Stimulated activated CD4-positive, alpha-beta T cell treated with anti-CD3 and anti-CD28 coated beads, Interleukin-15, amount 100 ng/mL, for 48 hours (primary cell): ENCODE measurements around the gene PSMA7.

Experiments
- DNase-seq, 2 donors: peaks; one replicate each; pipeline ENCODE4 v3.0.0-alpha.2; 2020; ENCODE audit warnings: low read depth in 2 of 2

The PSMA7 gene

DNA sequence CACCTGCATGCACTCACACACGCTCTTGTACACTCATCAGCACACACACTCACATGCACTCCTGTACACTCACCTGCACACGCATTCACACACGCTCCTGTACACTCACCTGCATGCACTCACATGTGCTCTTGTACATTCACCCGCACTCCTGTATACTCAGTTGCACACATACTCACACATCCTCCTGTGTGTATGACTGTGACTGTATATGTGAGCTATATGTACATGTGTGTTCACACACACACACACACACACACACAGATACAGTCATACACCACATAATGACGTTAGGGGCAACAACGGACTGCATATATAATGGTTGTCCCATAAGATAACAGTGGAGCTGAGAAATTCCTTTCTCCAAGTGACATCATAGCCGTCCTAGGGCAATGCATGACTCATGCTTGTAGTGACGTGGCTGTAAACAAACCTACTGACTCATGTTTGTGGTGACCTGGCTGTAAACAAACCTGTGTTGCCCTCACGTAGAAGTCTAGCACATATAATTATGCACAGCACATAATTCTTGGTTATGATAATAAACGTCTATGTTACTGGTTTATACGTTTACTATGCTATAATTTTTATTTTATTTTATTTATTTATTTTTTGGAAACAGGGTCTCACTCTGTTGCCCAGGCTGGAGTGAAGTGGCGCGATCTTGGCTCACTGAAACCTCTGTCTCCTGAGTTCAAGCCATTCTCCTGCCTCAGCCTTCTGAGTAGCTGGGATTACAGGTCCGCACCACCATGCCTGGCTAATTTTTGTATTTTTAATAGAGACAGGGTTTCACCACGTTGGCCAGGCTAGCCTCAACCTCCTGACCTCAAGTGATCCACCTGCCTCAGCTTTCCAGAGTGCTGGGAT, 54.7 kb downstream of the PSMA7 start:
- DNase-seq: no peak

- DNase-seq: no peak
These were observed 55.6 kb downstream of the PSMA7 start for GRCh38 chr20:62087632-62088031.

DNA sequence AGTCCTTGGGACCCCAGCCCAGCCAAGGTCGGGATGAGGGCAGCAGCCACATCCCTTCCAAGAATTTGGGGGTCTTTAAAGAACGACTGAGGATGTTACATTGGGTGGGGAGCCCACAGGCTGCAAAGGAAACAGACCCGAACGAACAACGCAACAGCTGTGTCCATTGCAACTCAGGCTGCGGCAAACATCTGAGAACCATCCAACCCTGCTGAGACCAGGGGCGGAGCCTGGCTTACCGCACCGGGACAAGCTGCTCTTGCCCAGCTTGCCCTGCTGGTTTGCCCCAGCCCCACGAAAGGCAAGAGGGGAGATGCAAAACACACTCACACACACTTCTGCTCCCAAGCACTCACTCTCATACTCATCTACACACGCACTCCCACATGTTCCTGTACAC, 56.0 kb downstream of the PSMA7 start:
- DNase-seq: no peak
